H1 (cell line): ENCODE data around the gene HPD. TPM values are rescaled to one million over a fixed set of nuclear protein-coding genes. Genes with fewer than 3 reads are reported as not detected.
A peak's percentile ranks its signal among the peaks of the same experiment; 100 is the strongest.

ENCODE experiments used
- JUN ChIP-seq: IDR thresholded peaks from 2 replicates; pipeline ENCODE4 v1.6.1; 2011; ENCODE audit warnings: low read depth, mild to moderate bottlenecking, improper control_type of control experiment, low read length
- JUND ChIP-seq: IDR thresholded peaks from 2 replicates; pipeline ENCODE4 v1.6.1; 2011; ENCODE audit warnings: mild to moderate bottlenecking, improper control_type of control experiment, low read length
- TEAD4 ChIP-seq: IDR thresholded peaks from 2 replicates; pipeline ENCODE4 v1.6.1; 2012; ENCODE audit warnings: low read depth, low read length, inconsistent platforms, mixed read lengths
- polyA plus RNA-seq, 7 experiments: library from polyadenylated mRNA; depleted of rRNA in 3 of 7; stranded (reverse) in 5 of 7; unstranded in 2 of 7; fragments of >200 nt in 5 of 7; fragments of 200-250 nt in 2 of 7; gene quantifications; 1 replicate in 5 of 7; 2 replicates in 1 of 7; 4 replicates in 1 of 7; pipeline versions ENCODE4 v1.2.1 to v1.2.3, GENCODE V29; 2011 to 2013; ENCODE audit warnings: missing spikeins in 2 of 7, mixed read lengths in 2 of 7
- total RNA-seq: library from RNA; stranded (reverse); fragmentation: NEBNext Ultra II Directional; extraction: Animal tissue kit (Norgen Biotek cat#: 25700); gene quantifications from 2 replicates; pipeline ENCODE4 v1.2.1, GENCODE V29; 2021
- TF ChIP-seq, protein P1 (sequence below): fragments of 300-600 bp; sonication (generic); IDR thresholded peaks from 2 replicates; pipeline ENCODE4 v1.7.1; 2012; ENCODE audit warnings: low read length, moderate library complexity, mild to moderate bottlenecking, inconsistent platforms; ENCODE audit not compliant: insufficient replicate concordance

Gene HPD
- total and polyA plus RNA-seq, 2 of the 8 experiments (the other 6 are each of a cell fraction or from before 2014, with no cell fraction given), result 0.48 to 0.56 TPM

DNA sequence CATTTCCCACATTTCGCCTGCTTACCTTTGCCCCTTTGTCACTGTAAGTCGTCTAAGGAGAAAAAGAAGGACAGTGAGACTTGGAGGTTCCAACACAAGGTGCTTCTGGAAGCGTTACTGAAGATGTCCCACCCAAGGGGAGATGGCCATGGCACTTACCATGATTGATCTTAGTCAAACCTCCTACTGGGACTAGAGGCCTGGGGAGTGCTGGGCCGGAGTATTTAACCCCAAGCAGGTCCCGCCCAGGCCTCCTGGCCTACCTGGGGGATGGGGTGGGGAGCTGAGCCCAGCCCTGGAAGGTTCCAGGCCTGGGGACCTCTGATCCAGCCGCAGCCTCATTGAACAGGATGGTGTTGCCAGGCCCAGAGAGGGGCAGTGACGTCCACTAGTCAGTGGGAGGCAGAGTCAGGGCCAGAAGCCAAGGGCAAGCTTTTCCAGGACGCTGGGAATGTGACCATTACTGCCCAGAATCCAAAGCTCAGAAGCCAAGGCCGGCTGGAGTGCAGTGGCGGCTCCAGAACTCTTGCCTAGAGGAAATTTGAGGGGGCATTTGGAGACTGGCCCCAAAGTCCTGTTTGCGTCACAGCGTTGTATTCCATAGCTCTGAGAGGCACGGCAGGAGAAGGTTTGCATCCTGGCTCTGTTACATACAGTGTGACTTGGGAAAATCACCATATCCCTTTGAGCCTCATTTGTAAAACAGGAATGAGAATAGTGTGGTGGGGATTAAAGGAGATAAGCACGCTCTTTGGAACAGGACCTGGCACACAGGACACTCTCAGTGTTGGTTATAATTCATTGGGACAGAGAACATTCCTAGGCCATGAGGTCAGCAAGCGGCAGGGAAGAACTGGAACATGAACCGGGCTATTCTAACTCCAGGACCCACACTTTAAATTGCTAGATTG lies at the start of gene HPD (continued):
- TF ChIP-seq, protein P1, sequence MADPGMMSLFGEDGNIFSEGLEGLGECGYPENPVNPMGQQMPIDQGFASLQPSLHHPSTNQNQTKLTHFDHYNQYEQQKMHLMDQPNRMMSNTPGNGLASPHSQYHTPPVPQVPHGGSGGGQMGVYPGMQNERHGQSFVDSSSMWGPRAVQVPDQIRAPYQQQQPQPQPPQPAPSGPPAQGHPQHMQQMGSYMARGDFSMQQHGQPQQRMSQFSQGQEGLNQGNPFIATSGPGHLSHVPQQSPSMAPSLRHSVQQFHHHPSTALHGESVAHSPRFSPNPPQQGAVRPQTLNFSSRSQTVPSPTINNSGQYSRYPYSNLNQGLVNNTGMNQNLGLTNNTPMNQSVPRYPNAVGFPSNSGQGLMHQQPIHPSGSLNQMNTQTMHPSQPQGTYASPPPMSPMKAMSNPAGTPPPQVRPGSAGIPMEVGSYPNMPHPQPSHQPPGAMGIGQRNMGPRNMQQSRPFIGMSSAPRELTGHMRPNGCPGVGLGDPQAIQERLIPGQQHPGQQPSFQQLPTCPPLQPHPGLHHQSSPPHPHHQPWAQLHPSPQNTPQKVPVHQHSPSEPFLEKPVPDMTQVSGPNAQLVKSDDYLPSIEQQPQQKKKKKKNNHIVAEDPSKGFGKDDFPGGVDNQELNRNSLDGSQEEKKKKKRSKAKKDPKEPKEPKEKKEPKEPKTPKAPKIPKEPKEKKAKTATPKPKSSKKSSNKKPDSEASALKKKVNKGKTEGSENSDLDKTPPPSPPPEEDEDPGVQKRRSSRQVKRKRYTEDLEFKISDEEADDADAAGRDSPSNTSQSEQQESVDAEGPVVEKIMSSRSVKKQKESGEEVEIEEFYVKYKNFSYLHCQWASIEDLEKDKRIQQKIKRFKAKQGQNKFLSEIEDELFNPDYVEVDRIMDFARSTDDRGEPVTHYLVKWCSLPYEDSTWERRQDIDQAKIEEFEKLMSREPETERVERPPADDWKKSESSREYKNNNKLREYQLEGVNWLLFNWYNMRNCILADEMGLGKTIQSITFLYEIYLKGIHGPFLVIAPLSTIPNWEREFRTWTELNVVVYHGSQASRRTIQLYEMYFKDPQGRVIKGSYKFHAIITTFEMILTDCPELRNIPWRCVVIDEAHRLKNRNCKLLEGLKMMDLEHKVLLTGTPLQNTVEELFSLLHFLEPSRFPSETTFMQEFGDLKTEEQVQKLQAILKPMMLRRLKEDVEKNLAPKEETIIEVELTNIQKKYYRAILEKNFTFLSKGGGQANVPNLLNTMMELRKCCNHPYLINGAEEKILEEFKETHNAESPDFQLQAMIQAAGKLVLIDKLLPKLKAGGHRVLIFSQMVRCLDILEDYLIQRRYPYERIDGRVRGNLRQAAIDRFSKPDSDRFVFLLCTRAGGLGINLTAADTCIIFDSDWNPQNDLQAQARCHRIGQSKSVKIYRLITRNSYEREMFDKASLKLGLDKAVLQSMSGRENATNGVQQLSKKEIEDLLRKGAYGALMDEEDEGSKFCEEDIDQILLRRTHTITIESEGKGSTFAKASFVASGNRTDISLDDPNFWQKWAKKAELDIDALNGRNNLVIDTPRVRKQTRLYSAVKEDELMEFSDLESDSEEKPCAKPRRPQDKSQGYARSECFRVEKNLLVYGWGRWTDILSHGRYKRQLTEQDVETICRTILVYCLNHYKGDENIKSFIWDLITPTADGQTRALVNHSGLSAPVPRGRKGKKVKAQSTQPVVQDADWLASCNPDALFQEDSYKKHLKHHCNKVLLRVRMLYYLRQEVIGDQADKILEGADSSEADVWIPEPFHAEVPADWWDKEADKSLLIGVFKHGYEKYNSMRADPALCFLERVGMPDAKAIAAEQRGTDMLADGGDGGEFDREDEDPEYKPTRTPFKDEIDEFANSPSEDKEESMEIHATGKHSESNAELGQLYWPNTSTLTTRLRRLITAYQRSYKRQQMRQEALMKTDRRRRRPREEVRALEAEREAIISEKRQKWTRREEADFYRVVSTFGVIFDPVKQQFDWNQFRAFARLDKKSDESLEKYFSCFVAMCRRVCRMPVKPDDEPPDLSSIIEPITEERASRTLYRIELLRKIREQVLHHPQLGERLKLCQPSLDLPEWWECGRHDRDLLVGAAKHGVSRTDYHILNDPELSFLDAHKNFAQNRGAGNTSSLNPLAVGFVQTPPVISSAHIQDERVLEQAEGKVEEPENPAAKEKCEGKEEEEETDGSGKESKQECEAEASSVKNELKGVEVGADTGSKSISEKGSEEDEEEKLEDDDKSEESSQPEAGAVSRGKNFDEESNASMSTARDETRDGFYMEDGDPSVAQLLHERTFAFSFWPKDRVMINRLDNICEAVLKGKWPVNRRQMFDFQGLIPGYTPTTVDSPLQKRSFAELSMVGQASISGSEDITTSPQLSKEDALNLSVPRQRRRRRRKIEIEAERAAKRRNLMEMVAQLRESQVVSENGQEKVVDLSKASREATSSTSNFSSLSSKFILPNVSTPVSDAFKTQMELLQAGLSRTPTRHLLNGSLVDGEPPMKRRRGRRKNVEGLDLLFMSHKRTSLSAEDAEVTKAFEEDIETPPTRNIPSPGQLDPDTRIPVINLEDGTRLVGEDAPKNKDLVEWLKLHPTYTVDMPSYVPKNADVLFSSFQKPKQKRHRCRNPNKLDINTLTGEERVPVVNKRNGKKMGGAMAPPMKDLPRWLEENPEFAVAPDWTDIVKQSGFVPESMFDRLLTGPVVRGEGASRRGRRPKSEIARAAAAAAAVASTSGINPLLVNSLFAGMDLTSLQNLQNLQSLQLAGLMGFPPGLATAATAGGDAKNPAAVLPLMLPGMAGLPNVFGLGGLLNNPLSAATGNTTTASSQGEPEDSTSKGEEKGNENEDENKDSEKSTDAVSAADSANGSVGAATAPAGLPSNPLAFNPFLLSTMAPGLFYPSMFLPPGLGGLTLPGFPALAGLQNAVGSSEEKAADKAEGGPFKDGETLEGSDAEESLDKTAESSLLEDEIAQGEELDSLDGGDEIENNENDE, result no peak
- TF ChIP-seq TEAD4 (peak; percentile 63; the same call in 1 of the 2 replicates), JUND (peak; percentile 97), JUN (peak; percentile 81)
